ENCODE data around the gene HEPACAM.

- no peak for TF ChIP-seq POLR2A (IDR thresholded peaks at IDR 0.05)
- TF ChIP-seq CTCF (IDR thresholded peaks at IDR 0.05 in 4 of 5, conservative IDR thresholded peaks at IDR 0.05 in 1 of 5): no peak
These were observed 15.9 kb downstream of the HEPACAM start for GRCh38 chr11:124919898-124920297.
